Measurements from ENCODE around the gene COL4A5. TPM values are rescaled to one million over a fixed set of nuclear protein-coding genes. Genes with fewer than 3 reads are reported as not detected.
"Not testable (repeated sequence)": the region's sequence is repeated elsewhere in the genome, so short reads cannot be mapped to it uniquely, and the experiment has no call there.

COL4A5 gene
- total RNA-seq, 1 donor from 2014 or later: 413 TPM

DNA sequence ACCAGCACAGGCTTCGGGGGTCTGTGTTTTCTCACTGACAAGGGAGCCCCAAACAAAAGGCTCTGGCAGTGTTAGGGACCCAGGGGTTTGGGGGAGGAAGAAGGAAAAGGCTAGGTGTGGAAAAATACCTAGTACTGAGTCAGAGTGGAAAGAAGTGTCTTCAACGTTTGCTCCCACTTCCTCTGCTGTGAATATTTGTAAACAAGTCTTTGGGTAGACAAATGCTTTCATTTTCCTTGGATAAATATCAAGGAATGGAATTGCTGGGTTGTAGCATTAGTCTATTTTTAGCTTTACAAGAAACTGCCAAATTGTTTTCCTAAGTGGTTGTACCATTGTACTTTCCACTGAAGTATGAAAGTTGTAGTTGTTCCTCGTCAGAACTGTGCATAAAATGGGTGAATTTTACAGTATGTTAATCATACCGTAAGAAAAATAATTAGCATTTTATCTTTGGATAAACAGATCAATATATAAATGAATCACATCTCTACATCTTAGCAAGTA lies 17.4 kb downstream of the COL4A5 start:
- no peak for DNase-seq (ENCODE audit: low spot score in 2 of 2, unreplicated experiment in 2 of 2)
- TF ChIP-seq CTCF (IDR thresholded peaks at IDR 0.05; ENCODE audit: unreplicated experiment): no peak
- no peaks in the 10 kb centered on the region for H3K27me3 Mint-ChIP-seq (ENCODE audit: low read depth)
- no peak overlapping the region for H3K27ac Mint-ChIP-seq
- H3K4me1 Mint-ChIP-seq: peaks cover 5% of the 10 kb centered on the region
- peaks cover 13% of the 10 kb centered on the region for H3K9me3 Mint-ChIP-seq
- H3K4me3 Mint-ChIP-seq: no peak overlapping the region
- peaks cover 25% of the 10 kb centered on the region for H3K36me3 Mint-ChIP-seq

DNA sequence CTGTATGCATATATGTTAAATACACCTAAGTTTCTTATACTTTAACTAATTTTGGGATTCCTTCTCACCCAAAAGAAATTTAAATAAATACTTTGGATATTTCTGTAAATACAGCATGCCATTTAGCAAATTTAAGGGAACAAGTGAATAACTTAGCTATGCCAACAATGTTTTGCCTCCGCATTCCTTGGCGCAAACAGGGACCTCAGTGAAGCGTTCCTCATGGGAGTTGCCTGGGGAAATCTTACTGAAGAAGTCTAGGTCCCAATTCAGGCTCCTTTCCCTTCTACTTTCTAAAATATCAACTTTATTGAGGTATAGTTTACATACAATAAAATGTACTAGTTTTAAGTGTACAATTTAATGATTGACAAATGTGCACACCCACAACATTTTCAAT lies 25.0 kb downstream of the COL4A5 start:
- Mint-ChIP-seq H3K36me3 (peaks cover 12% of the 10 kb centered on the region), H3K9me3 (peaks cover 6% of the 10 kb centered on the region), H3K4me3 (no peak overlapping the region), H3K4me1 (peaks cover 29% of the 10 kb centered on the region), H3K27me3 (ENCODE audit: low read depth) (no peaks in the 10 kb centered on the region), H3K27ac (peak overlapping the region; percentile 88)
- no peak for DNase-seq (ENCODE audit: low spot score in 2 of 2, unreplicated experiment in 2 of 2)
- no peak for TF ChIP-seq CTCF (IDR thresholded peaks at IDR 0.05; ENCODE audit: unreplicated experiment)

GRCh38 chrX:108468486-108468885 lies 28.8 kb downstream of the COL4A5 start:
- no peaks in the 10 kb centered on the region for H3K27me3 Mint-ChIP-seq (ENCODE audit: low read depth)
- H3K27ac Mint-ChIP-seq: peak overlapping the region; percentile 59
- no peak overlapping the region for H3K4me3 Mint-ChIP-seq
- TF ChIP-seq CTCF (IDR thresholded peaks at IDR 0.05; ENCODE audit: unreplicated experiment): no peak
- H3K9me3 Mint-ChIP-seq: peaks cover 38% of the 10 kb centered on the region
- no peak for DNase-seq (ENCODE audit: low spot score in 2 of 2, unreplicated experiment in 2 of 2)
- peaks cover 42% of the 10 kb centered on the region for H3K36me3 Mint-ChIP-seq
- peaks cover 19% of the 10 kb centered on the region for H3K4me1 Mint-ChIP-seq

DNA sequence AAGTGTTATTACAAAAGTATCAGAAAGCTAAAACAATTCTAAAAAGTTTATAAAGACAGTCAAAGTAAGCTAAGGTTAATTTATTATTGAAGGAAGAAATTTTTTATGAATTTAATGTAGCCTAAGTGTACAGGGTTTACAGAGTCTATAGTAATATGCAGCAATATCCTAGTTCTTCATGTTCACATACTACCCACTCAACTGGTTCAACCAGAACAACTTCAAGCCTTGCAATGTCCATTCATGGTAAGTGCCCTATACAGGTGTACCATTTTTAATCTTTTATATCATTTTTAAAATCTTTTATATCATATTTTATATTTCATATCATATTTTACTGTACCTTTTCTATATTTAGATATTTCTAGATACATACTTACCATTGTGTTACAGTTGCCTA lies 34.3 kb downstream of the COL4A5 start:
- Mint-ChIP-seq H3K36me3 (peaks cover 69% of the 10 kb centered on the region), H3K27me3 (ENCODE audit: low read depth) (no peaks in the 10 kb centered on the region), H3K9me3 (peaks cover 69% of the 10 kb centered on the region), H3K4me1 (no peaks in the 10 kb centered on the region), H3K4me3 (no peak overlapping the region), H3K27ac (no peak overlapping the region)
- TF ChIP-seq CTCF (IDR thresholded peaks at IDR 0.05; ENCODE audit: unreplicated experiment): no peak
- no peak for DNase-seq (ENCODE audit: low spot score in 2 of 2, unreplicated experiment in 2 of 2)

DNA sequence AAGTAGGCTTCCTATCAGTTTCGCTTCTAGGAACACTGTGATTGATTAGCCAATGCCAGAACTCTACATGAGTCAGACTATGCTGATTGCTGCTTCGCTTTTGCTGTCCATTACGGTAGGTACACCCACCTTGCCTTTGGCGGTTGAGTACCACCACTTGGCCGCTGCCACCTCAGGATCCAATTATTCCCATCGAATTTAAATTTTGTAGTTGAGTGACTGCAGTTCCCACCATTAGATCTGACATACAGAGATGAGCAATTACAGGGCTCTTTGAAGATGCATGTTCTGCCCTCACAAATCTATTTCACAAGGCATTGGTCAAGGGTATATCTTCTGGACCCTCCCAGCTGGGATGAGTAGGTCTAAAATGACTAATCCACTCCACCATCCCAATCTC lies 41.9 kb downstream of the COL4A5 start:
- DNase-seq (ENCODE audit: low spot score in 2 of 2, unreplicated experiment in 2 of 2); H3K27ac Mint-ChIP-seq; H3K27me3 Mint-ChIP-seq (ENCODE audit: low read depth); H3K4me3 Mint-ChIP-seq; H3K4me1 Mint-ChIP-seq: not testable (repeated sequence)
- Mint-ChIP-seq H3K9me3 (peaks cover 60% of the 10 kb centered on the region), H3K36me3 (peaks cover 78% of the 10 kb centered on the region)

- DNase-seq (ENCODE audit: low spot score in 2 of 2, unreplicated experiment in 2 of 2): no peak
- H3K36me3 Mint-ChIP-seq: peaks cover 67% of the 10 kb centered on the region
- H3K27ac Mint-ChIP-seq: no peak overlapping the region
- peaks cover 8% of the 10 kb centered on the region for H3K4me1 Mint-ChIP-seq
- H3K9me3 Mint-ChIP-seq: peaks cover 44% of the 10 kb centered on the region
- no peaks in the 10 kb centered on the region for H3K27me3 Mint-ChIP-seq (ENCODE audit: low read depth)
- no peak overlapping the region for H3K4me3 Mint-ChIP-seq
- TF ChIP-seq CTCF (IDR thresholded peaks at IDR 0.05; ENCODE audit: unreplicated experiment): no peak
Measured at GRCh38 chrX:108484251-108484650, 44.6 kb downstream of the COL4A5 start.

All from mesothelial cell of epicardium (in vitro differentiated cells).